Measurements from ENCODE around the gene KAT6B.
A peak's percentile ranks its signal among the peaks of the same experiment; 100 is the strongest.

KAT6B gene

DNA sequence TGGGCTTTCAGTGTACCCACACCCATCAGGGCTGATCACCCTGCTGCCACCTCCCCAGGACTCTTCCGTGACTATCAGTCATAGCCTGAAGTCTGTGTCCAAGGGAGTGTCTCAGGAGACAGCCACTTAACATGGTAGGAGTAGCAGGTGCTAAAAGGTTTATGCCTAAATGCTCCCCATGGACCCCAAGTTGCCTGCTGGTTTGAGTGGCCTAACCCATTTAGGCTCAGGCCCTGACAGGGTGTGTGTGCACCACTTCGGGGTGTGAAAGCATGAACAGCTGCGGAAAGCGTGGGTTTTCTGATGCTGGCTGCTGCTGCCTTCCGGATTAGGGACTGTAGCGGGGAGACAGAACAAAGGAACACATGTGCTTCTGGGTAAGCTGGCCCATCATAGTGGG, 191.9 kb downstream of the KAT6B start (continued):
- TF ChIP-seq BCL6B (tag by site-specific recombination; IDR thresholded peaks at IDR 0.05) (no peak), ZNF558 (tag by site-specific recombination; IDR thresholded peaks at IDR 0.05) (no peak)

DNA sequence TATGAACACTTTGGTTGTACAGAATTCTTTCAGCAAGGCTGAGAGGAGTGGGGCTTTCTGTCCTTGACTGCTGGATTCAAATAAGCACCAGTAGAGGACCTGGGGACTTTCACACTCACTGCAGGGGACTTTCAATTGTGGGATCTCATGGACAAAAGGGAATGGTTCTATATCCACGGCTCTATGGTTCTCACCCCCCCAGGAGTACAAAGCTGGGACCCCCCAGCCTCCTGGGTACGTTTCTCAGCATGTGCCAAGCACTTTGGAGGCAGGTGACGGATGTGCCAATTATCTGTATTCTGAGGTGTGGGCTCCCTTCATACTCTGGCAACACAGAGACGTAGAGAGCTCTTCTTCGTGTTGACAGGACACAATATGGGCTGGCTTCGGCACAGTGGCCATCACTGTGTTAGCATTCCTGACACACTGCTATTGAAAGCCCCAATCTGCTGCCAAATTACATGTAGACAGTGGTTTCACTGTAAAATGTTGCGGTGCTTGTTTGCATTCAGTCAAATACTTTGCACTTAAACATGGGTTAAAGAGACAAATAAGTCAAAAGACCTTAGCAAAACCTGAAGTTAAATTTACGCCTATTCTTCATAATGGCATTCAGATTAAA, 192.4 kb downstream of the KAT6B start:
- H3K27ac ChIP-seq (ENCODE audit: extremely low read depth, low read depth, low read length), result no peak overlapping the region
- peaks cover 20% of the 10 kb centered on the region for H3K4me1 ChIP-seq (ENCODE audit: control insufficient read depth, insufficient read depth, low read length)
- no peaks in the 10 kb centered on the region for H3K9me3 ChIP-seq (ENCODE audit: control insufficient read depth, insufficient read depth, low read depth, low read length)
- CTCF ChIA-PET, result interaction anchor here (0.5 to 1.5 kb wide), 6 partner anchors 10 to 784 kb away, joined by 3 to 4 read pairs (median 4); no protein-coding TSS in a partner anchor
- H3K4me3 ChIP-seq (ENCODE audit: low read depth, low read length), result no peak overlapping the region
- H3K36me3 ChIP-seq (ENCODE audit: control insufficient read depth in 2 of 2, insufficient read depth in 1 of 2, low read length in 2 of 2), result no peaks in the 10 kb centered on the region; a peak in 1 of 3 replicates
- TF ChIP-seq, protein P1, sequence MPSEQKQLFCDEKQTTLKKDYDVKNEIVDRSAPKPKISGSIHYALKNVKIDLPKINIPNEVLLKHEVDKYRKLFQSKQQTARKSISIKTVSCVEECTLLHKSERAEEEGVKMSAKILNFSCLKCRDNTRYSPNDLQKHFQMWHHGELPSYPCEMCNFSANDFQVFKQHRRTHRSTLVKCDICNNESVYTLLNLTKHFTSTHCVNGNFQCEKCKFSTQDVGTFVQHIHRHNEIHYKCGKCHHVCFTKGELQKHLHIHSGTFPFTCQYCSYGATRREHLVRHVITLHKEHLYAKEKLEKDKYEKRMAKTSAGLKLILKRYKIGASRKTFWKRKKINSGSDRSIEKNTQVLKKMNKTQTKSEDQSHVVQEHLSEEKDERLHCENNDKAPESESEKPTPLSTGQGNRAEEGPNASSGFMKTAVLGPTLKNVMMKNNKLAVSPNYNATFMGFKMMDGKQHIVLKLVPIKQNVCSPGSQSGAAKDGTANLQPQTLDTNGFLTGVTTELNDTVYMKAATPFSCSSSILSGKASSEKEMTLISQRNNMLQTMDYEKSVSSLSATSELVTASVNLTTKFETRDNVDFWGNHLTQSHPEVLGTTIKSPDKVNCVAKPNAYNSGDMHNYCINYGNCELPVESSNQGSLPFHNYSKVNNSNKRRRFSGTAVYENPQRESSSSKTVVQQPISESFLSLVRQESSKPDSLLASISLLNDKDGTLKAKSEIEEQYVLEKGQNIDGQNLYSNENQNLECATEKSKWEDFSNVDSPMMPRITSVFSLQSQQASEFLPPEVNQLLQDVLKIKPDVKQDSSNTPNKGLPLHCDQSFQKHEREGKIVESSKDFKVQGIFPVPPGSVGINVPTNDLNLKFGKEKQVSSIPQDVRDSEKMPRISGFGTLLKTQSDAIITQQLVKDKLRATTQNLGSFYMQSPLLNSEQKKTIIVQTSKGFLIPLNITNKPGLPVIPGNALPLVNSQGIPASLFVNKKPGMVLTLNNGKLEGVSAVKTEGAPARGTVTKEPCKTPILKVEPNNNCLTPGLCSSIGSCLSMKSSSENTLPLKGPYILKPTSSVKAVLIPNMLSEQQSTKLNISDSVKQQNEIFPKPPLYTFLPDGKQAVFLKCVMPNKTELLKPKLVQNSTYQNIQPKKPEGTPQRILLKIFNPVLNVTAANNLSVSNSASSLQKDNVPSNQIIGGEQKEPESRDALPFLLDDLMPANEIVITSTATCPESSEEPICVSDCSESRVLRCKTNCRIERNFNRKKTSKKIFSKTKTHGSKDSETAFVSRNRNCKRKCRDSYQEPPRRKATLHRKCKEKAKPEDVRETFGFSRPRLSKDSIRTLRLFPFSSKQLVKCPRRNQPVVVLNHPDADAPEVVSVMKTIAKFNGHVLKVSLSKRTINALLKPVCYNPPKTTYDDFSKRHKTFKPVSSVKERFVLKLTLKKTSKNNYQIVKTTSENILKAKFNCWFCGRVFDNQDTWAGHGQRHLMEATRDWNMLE (tag by site-specific recombination; conservative IDR thresholded peaks at IDR 0.05; ENCODE audit: low read depth), result no peak
- peak; percentile 24; the same call in 1 of the 2 replicates for TF ChIP-seq PRDM1 (tag by site-specific recombination; IDR thresholded peaks at IDR 0.05)
- POLR2A ChIA-PET, result no interaction called here

GRCh38 chr10:75019370-75019769, 193.0 kb downstream of the KAT6B start:
- H3K4me1 ChIP-seq (ENCODE audit: control insufficient read depth, insufficient read depth, low read length), result peaks cover 20% of the 10 kb centered on the region
- no peak for TF ChIP-seq ZNF423 (tag by site-specific recombination; IDR thresholded peaks at IDR 0.05)
- peak; percentile 38; the same call in 1 of the 2 replicates for TF ChIP-seq CTCF (tag by site-specific recombination; IDR thresholded peaks at IDR 0.05)
- TF ChIP-seq ZNF654 (tag by site-specific recombination; IDR thresholded peaks at IDR 0.05; ENCODE audit: low read depth), result peak; percentile 88
- no peak for TF ChIP-seq BCL11B (tag by site-specific recombination; IDR thresholded peaks at IDR 0.05; ENCODE audit: low read depth)
- 0 out of 2 replicates have a peak, but pooled peaks have one; percentile 31 for TF ChIP-seq OSR2 (tag by site-specific recombination; IDR thresholded peaks at IDR 0.05)
- no peak overlapping the region for H3K4me3 ChIP-seq (ENCODE audit: low read depth, low read length)
- no peak overlapping the region for H3K27ac ChIP-seq (ENCODE audit: extremely low read depth, low read depth, low read length)
- CTCF ChIA-PET, result interaction anchor here (0.6 to 3.0 kb wide), 14 partner anchors 10 to 776 kb away, joined by 3 to 25 read pairs (median 4); no protein-coding TSS in a partner anchor
- POLR2A ChIA-PET, result no interaction called here
- H3K9me3 ChIP-seq (ENCODE audit: control insufficient read depth, insufficient read depth, low read depth, low read length), result no peaks in the 10 kb centered on the region
- H3K36me3 ChIP-seq (ENCODE audit: control insufficient read depth in 2 of 2, insufficient read depth in 1 of 2, low read length in 2 of 2), result no peaks in the 10 kb centered on the region; a peak in 1 of 3 replicates

DNA sequence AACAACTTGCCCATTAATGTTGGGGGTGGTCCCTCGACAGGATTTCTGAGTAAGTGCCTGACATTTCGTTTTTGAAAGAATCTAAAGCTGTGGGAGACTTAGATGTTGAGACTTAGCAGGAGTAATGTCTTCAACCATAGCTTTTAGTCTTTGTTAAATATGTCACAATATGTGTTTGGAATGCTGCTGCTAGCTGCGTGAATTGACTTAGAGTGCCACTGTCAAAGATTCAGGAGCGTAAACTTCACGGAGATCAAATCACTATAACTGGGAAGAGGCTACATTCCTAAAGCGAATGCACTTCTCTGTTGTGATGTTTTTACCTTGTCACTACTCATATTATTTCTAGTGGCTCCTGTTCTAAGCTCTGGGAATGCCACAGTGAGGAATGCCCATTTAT, 193.8 kb downstream of the KAT6B start:
- H3K36me3 ChIP-seq (ENCODE audit: control insufficient read depth in 2 of 2, insufficient read depth in 1 of 2, low read length in 2 of 2), result peaks cover 0 to 5% of the 10 kb centered on the region in 2 experiments; a peak in 2 of 3 replicates
- ChIA-PET CTCF (interaction anchor here (0.6 to 3.0 kb wide), 22 partner anchors 11 to 777 kb away, joined by 3 to 25 read pairs (median 3); no protein-coding TSS in a partner anchor), POLR2A (no interaction called here)
- TF ChIP-seq ZNF473 (tag by site-specific recombination; IDR thresholded peaks at IDR 0.05) (no peak), HIC1 (tag by site-specific recombination; IDR thresholded peaks at IDR 0.05) (no peak), ZNF239 (tag by site-specific recombination; IDR thresholded peaks at IDR 0.05) (no peak), ZNF514 (tag by site-specific recombination; IDR thresholded peaks at IDR 0.05) (no peak), SP2 (tag by site-specific recombination; IDR thresholded peaks at IDR 0.05) (no peak), ZNF654 (tag by site-specific recombination; IDR thresholded peaks at IDR 0.05; ENCODE audit: low read depth) (no peak), ZNF510 (tag by site-specific recombination; IDR thresholded peaks at IDR 0.05; ENCODE audit: insufficient replicate concordance) (no peak)
- TF ChIP-seq, protein P2, sequence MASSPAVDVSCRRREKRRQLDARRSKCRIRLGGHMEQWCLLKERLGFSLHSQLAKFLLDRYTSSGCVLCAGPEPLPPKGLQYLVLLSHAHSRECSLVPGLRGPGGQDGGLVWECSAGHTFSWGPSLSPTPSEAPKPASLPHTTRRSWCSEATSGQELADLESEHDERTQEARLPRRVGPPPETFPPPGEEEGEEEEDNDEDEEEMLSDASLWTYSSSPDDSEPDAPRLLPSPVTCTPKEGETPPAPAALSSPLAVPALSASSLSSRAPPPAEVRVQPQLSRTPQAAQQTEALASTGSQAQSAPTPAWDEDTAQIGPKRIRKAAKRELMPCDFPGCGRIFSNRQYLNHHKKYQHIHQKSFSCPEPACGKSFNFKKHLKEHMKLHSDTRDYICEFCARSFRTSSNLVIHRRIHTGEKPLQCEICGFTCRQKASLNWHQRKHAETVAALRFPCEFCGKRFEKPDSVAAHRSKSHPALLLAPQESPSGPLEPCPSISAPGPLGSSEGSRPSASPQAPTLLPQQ (tag by site-specific recombination; IDR thresholded peaks at IDR 0.05), result no peak

More for the DNA sequence above, 193.8 kb downstream of the KAT6B start:
- H3K9me3 ChIP-seq (ENCODE audit: control insufficient read depth, insufficient read depth, low read depth, low read length), result no peaks in the 10 kb centered on the region
- H3K27ac ChIP-seq (ENCODE audit: extremely low read depth, low read depth, low read length), result no peak overlapping the region
- no peak overlapping the region for H3K4me3 ChIP-seq (ENCODE audit: low read depth, low read length)
- H3K4me1 ChIP-seq (ENCODE audit: control insufficient read depth, insufficient read depth, low read length), result peaks cover 20% of the 10 kb centered on the region

Measured in HEK293 (cell line).